GM19043 (cell line): Measurements from ENCODE around the gene TIMP1.

Experiments used
- ATAC-seq: cut with Tn5 transposase; IDR thresholded peaks from one replicate; pipeline ENCODE4 v1.9.1; 2021; ENCODE audit warnings: low read depth; ENCODE audit not compliant: unreplicated experiment

The TIMP1 gene

GRCh38 chrX:47632666-47633065, 50.4 kb downstream of the TIMP1 start:
- ATAC-seq, result no peak

GRCh38 chrX:47633689-47634590, 51.7 kb downstream of the TIMP1 start:
- ATAC-seq, result no peak

- no peak for ATAC-seq
Measured at GRCh38 chrX:47634871-47635575, 52.8 kb downstream of the TIMP1 start.
